Measurements from ENCODE around the gene SLC4A5.

DNA sequence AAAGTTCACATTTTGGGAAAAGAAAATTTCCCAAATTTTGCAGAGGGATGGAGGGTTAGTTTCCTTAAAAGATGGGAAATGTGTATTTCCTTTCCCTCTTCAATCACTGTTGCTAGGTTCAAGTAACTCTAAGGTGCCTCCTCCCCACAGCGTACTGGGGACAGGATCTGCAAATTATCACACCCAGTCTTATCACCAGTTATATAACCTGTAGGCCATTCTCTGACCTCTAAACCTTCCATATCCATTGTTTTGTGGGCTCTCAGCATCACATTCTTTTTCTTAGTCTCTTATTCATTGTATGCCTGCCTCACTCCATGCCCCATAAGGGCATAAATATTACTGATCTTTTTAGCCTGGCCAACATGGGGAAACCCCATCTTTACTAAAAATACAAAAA, 148.4 kb downstream of the SLC4A5 start:
- no peak for TF ChIP-seq POLR2AphosphoS5 (IDR thresholded peaks at IDR 0.05; ENCODE audit: low read depth, low read length)
- no peak for TF ChIP-seq TAF1 (IDR thresholded peaks at IDR 0.05; ENCODE audit: low read depth, low read length)
- no peak for TF ChIP-seq POLR2A (IDR thresholded peaks at IDR 0.05; ENCODE audit: low read depth, low read length)
- no peak for TF ChIP-seq POU2F2 (IDR thresholded peaks at IDR 0.05; ENCODE audit: low read depth, low read length)
- TF ChIP-seq PAX5 (IDR thresholded peaks at IDR 0.05; ENCODE audit: insufficient read depth, low read length, severe bottlenecking): no peak
